WTC11 (cell line): ENCODE results near the gene SKAP1. TPM values are rescaled to one million over a fixed set of nuclear protein-coding genes. Genes with fewer than 3 reads are reported as not detected.

Experiments
- ATAC-seq: fragments of 200-7000 bp; cut with Tn5 transposase; 2 replicates; pipeline ENCODE4 v1.10.0; 2021; ENCODE audit warnings: mild to moderate bottlenecking, moderate library complexity
- CTCF ChIA-PET: fragments of 300-600 bp; sonication (Branson Sonifier 250); formaldehyde crosslinking; loops from one replicate; lab custom pipeline; 2021; ENCODE audit warnings: antibody characterized with exemption; lab: Charles Lee
- POLR2A ChIA-PET: fragments of 350-600 bp; sonication (Branson Sonifier 250); formaldehyde crosslinking; loops from one replicate; lab custom pipeline; 2021; ENCODE audit warnings: antibody characterized with exemption; lab: Charles Lee
- DNase-seq: peaks from one replicate; pipeline ENCODE4 v3.0.0; 2021; ENCODE audit warnings: low spot score
- H3K27ac Mint-ChIP-seq: 2 replicates; pipeline ENCODE4 v1.8.0; 2021; ENCODE audit warnings: mixed read lengths
- H3K27me3 Mint-ChIP-seq: 2 replicates; pipeline ENCODE4 v1.8.0; 2021; ENCODE audit warnings: low read depth, mild to moderate bottlenecking, moderate library complexity, mixed read lengths
- H3K36me3 Mint-ChIP-seq: 2 replicates; pipeline ENCODE4 v1.8.0; 2021; ENCODE audit warnings: mixed read lengths
- H3K4me1 Mint-ChIP-seq: 2 replicates; pipeline ENCODE4 v1.8.0; 2022; ENCODE audit warnings: mixed read lengths
- H3K4me3 Mint-ChIP-seq: 2 replicates; pipeline ENCODE4 v1.8.0; 2021; ENCODE audit warnings: mild to moderate bottlenecking, moderate library complexity, mixed read lengths
- H3K9me3 Mint-ChIP-seq: 2 replicates; pipeline ENCODE4 v1.8.0; 2021; ENCODE audit warnings: mixed read lengths
- ATF1 ChIP-seq: sonication (generic); formaldehyde crosslinking; IDR thresholded peaks from 2 replicates; pipeline ENCODE4 v1.8.1; 2023; ENCODE audit warnings: mild to moderate bottlenecking, moderate library complexity, missing genetic modification reagents
- CREM ChIP-seq: sonication (generic); formaldehyde crosslinking; IDR thresholded peaks from 2 replicates; pipeline ENCODE4 v1.8.1; 2022; ENCODE audit warnings: mild to moderate bottlenecking, missing genetic modification reagents, moderate library complexity
- FOXJ3 ChIP-seq: sonication (generic); formaldehyde crosslinking; IDR thresholded peaks from 2 replicates; pipeline ENCODE4 v1.9.0; 2021; ENCODE audit warnings: missing genetic modification reagents, mild to moderate bottlenecking, borderline replicate concordance
- HMGA2 ChIP-seq: fragments of 250-450 bp; sonication (Bioruptor Pico); IDR thresholded peaks from 2 replicates; pipeline ENCODE4 v1.4.0; 2021; ENCODE audit warnings: mild to moderate bottlenecking, moderate library complexity
- JUN ChIP-seq: sonication (generic); formaldehyde crosslinking; IDR thresholded peaks from 2 replicates; pipeline ENCODE4 v1.8.0; 2023; ENCODE audit warnings: mild to moderate bottlenecking, missing genetic modification reagents
- MXD4 ChIP-seq: fragments of 250-450 bp; sonication (Bioruptor Pico); IDR thresholded peaks from 2 replicates; pipeline ENCODE4 v1.8.0; 2021; ENCODE audit warnings: mild to moderate bottlenecking, moderate library complexity, borderline replicate concordance
- OVOL2 ChIP-seq: fragments of 250-450 bp; sonication (Bioruptor Pico); IDR thresholded peaks from 2 replicates; pipeline ENCODE4 v1.9.0; 2021; ENCODE audit warnings: mild to moderate bottlenecking, borderline replicate concordance
- SMAD4 ChIP-seq: sonication (generic); formaldehyde crosslinking; IDR thresholded peaks from 2 replicates; pipeline ENCODE4 v1.8.0; 2022; ENCODE audit warnings: mild to moderate bottlenecking, missing genetic modification reagents
- TEAD1 ChIP-seq: sonication (generic); formaldehyde crosslinking; IDR thresholded peaks from 2 replicates; pipeline ENCODE4 v1.8.0; 2022; ENCODE audit warnings: mild to moderate bottlenecking, missing genetic modification reagents
- ZNF263 ChIP-seq: sonication (generic); formaldehyde crosslinking; IDR thresholded peaks from 2 replicates; pipeline ENCODE4 v1.8.1; 2022; ENCODE audit warnings: low read depth, mild to moderate bottlenecking, moderate library complexity, missing genetic modification reagents
- ZNF317 ChIP-seq: sonication (generic); formaldehyde crosslinking; IDR thresholded peaks from 2 replicates; pipeline ENCODE4 v1.8.1; 2023; ENCODE audit warnings: low read depth, mild to moderate bottlenecking, moderate library complexity, missing genetic modification reagents, borderline replicate concordance
- total RNA-seq: library from RNA; stranded (reverse); gene quantifications from 3 replicates; pipeline ENCODE4 v1.2.3, GENCODE V29; 2021
- TF ChIP-seq, protein P1 (sequence below): fragments of 200-600 bp; IDR thresholded peaks from 2 replicates; pipeline ENCODE4 v1.8.0; 2022; ENCODE audit warnings: antibody characterized with exemption
- TF ChIP-seq, protein P2 (sequence below): sonication (generic); formaldehyde crosslinking; IDR thresholded peaks from 2 replicates; pipeline ENCODE4 v1.8.1; 2023; ENCODE audit warnings: mild to moderate bottlenecking, moderate library complexity, missing genetic modification reagents
- TF ChIP-seq, protein P3 (sequence below): sonication (generic); formaldehyde crosslinking; IDR thresholded peaks from 2 replicates; pipeline ENCODE4 v1.8.1; 2022; ENCODE audit warnings: missing genetic modification reagents, borderline replicate concordance
- TF ChIP-seq, protein P4 (sequence below): sonication (generic); formaldehyde crosslinking; IDR thresholded peaks from 2 replicates; pipeline ENCODE4 v1.8.1; 2023; ENCODE audit warnings: mild to moderate bottlenecking, missing genetic modification reagents
- TF ChIP-seq, protein P5 (sequence below): fragments of 250-450 bp; sonication (Bioruptor Pico); IDR thresholded peaks from 2 replicates; pipeline ENCODE4 v1.9.0; 2021; ENCODE audit warnings: moderate library complexity, mild to moderate bottlenecking, inconsistent platforms, borderline replicate concordance
- TF ChIP-seq, protein P6 (sequence below): sonication (generic); formaldehyde crosslinking; IDR thresholded peaks from 2 replicates; pipeline ENCODE4 v1.8.0; 2023; ENCODE audit warnings: missing genetic modification reagents, mild to moderate bottlenecking, borderline replicate concordance

Gene SKAP1
- total RNA-seq, 1 experiment from 2014 or later, result not detected

DNA sequence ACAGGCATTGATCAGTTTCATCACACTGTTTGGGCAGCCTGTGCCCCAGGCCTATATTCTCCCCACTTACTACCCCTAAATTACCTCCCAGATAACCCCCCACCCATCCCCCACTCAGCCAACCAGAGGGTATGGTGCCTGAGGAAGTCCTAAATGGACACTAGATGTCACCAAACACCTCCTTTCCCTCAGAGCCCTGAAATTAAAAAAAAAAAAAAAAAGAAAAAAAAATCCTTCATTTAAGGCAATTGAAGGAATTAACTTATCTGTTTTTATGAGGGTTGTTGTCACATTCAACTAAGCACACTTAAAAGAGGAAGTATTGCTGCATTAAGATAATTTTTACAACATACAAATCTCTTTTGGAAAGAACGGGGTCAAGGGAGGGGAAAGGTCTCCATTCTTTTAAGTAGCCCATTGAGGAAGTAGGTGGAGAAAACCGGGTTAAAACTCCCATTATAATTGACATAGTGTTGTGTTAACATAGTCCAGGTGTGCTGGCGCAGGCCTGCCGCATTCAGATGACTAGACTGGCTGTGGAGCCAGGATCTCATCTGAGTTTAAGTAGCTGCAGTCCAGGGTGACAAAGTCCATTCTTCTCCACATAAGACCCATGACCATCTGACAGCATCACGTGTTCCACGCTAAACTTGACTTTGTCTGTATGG is 276.2 kb downstream of the SKAP1 start:
- DNase-seq (peak; percentile 60), ATAC-seq (peak; percentile 83)
- H3K36me3 Mint-ChIP-seq, result no peaks in the 10 kb centered on the region
- TF ChIP-seq, protein P1, sequence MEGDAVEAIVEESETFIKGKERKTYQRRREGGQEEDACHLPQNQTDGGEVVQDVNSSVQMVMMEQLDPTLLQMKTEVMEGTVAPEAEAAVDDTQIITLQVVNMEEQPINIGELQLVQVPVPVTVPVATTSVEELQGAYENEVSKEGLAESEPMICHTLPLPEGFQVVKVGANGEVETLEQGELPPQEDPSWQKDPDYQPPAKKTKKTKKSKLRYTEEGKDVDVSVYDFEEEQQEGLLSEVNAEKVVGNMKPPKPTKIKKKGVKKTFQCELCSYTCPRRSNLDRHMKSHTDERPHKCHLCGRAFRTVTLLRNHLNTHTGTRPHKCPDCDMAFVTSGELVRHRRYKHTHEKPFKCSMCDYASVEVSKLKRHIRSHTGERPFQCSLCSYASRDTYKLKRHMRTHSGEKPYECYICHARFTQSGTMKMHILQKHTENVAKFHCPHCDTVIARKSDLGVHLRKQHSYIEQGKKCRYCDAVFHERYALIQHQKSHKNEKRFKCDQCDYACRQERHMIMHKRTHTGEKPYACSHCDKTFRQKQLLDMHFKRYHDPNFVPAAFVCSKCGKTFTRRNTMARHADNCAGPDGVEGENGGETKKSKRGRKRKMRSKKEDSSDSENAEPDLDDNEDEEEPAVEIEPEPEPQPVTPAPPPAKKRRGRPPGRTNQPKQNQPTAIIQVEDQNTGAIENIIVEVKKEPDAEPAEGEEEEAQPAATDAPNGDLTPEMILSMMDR, result 0 out of 2 replicates have a peak, but pooled peaks have one; percentile 24
- TF ChIP-seq JUN (CRISPR knock-in tag), result no peak
- POLR2A ChIA-PET, result no interaction called here
- H3K9me3 Mint-ChIP-seq, result no peaks in the 10 kb centered on the region
- H3K27me3 Mint-ChIP-seq, result peaks cover 35% of the 10 kb centered on the region
- CTCF ChIA-PET, result interaction anchor here (0.6 to 1.3 kb wide), 5 partner anchors 24 to 182 kb away, joined by 3 to 8 read pairs (median 3); no protein-coding TSS in a partner anchor
- no peak overlapping the region for H3K4me3 Mint-ChIP-seq
- no peak overlapping the region for H3K27ac Mint-ChIP-seq
- peaks cover 44% of the 10 kb centered on the region for H3K4me1 Mint-ChIP-seq

- no peak overlapping the region for H3K4me3 Mint-ChIP-seq
- no peaks in the 10 kb centered on the region for H3K36me3 Mint-ChIP-seq
- no peak for ATAC-seq
- H3K9me3 Mint-ChIP-seq, result no peaks in the 10 kb centered on the region
- TF ChIP-seq OVOL2 (no peak), ATF1 (CRISPR knock-in tag) (no peak), TEAD1 (CRISPR knock-in tag) (no peak), MXD4 (CRISPR knock-in tag) (no peak), CREM (CRISPR knock-in tag) (no peak), SMAD4 (CRISPR knock-in tag) (no peak), ZNF317 (CRISPR knock-in tag) (no peak), ZNF263 (no peak), HMGA2 (CRISPR knock-in tag) (no peak), FOXJ3 (no peak)
- TF ChIP-seq, protein P2, sequence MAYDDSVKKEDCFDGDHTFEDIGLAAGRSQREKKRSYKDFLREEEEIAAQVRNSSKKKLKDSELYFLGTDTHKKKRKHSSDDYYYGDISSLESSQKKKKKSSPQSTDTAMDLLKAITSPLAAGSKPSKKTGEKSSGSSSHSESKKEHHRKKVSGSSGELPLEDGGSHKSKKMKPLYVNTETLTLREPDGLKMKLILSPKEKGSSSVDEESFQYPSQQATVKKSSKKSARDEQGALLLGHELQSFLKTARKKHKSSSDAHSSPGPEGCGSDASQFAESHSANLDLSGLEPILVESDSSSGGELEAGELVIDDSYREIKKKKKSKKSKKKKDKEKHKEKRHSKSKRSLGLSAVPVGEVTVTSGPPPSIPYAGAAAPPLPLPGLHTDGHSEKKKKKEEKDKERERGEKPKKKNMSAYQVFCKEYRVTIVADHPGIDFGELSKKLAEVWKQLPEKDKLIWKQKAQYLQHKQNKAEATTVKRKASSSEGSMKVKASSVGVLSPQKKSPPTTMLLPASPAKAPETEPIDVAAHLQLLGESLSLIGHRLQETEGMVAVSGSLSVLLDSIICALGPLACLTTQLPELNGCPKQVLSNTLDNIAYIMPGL (CRISPR knock-in tag), result no peak
- TF ChIP-seq, protein P3, sequence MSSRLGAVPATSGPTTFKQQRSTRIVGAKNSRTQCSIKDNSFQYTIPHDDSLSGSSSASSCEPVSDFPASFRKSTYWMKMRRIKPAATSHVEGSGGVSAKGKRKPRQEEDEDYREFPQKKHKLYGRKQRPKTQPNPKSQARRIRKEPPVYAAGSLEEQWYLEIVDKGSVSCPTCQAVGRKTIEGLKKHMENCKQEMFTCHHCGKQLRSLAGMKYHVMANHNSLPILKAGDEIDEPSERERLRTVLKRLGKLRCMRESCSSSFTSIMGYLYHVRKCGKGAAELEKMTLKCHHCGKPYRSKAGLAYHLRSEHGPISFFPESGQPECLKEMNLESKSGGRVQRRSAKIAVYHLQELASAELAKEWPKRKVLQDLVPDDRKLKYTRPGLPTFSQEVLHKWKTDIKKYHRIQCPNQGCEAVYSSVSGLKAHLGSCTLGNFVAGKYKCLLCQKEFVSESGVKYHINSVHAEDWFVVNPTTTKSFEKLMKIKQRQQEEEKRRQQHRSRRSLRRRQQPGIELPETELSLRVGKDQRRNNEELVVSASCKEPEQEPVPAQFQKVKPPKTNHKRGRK (CRISPR knock-in tag), result no peak
- TF ChIP-seq, protein P4, sequence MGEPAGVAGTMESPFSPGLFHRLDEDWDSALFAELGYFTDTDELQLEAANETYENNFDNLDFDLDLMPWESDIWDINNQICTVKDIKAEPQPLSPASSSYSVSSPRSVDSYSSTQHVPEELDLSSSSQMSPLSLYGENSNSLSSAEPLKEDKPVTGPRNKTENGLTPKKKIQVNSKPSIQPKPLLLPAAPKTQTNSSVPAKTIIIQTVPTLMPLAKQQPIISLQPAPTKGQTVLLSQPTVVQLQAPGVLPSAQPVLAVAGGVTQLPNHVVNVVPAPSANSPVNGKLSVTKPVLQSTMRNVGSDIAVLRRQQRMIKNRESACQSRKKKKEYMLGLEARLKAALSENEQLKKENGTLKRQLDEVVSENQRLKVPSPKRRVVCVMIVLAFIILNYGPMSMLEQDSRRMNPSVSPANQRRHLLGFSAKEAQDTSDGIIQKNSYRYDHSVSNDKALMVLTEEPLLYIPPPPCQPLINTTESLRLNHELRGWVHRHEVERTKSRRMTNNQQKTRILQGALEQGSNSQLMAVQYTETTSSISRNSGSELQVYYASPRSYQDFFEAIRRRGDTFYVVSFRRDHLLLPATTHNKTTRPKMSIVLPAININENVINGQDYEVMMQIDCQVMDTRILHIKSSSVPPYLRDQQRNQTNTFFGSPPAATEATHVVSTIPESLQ, result no peak
- TF ChIP-seq, protein P5, sequence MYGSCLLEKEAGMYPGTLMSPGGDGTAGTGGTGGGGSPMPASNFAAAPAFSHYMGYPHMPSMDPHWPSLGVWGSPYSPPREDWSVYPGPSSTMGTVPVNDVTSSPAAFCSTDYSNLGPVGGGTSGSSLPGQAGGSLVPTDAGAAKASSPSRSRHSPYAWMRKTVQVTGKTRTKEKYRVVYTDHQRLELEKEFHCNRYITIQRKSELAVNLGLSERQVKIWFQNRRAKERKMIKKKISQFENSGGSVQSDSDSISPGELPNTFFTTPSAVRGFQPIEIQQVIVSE (CRISPR knock-in tag), result no peak
- TF ChIP-seq, protein P6, sequence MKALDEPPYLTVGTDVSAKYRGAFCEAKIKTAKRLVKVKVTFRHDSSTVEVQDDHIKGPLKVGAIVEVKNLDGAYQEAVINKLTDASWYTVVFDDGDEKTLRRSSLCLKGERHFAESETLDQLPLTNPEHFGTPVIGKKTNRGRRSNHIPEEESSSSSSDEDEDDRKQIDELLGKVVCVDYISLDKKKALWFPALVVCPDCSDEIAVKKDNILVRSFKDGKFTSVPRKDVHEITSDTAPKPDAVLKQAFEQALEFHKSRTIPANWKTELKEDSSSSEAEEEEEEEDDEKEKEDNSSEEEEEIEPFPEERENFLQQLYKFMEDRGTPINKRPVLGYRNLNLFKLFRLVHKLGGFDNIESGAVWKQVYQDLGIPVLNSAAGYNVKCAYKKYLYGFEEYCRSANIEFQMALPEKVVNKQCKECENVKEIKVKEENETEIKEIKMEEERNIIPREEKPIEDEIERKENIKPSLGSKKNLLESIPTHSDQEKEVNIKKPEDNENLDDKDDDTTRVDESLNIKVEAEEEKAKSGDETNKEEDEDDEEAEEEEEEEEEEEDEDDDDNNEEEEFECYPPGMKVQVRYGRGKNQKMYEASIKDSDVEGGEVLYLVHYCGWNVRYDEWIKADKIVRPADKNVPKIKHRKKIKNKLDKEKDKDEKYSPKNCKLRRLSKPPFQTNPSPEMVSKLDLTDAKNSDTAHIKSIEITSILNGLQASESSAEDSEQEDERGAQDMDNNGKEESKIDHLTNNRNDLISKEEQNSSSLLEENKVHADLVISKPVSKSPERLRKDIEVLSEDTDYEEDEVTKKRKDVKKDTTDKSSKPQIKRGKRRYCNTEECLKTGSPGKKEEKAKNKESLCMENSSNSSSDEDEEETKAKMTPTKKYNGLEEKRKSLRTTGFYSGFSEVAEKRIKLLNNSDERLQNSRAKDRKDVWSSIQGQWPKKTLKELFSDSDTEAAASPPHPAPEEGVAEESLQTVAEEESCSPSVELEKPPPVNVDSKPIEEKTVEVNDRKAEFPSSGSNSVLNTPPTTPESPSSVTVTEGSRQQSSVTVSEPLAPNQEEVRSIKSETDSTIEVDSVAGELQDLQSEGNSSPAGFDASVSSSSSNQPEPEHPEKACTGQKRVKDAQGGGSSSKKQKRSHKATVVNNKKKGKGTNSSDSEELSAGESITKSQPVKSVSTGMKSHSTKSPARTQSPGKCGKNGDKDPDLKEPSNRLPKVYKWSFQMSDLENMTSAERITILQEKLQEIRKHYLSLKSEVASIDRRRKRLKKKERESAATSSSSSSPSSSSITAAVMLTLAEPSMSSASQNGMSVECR, result no peak
- peaks cover 44% of the 10 kb centered on the region for H3K4me1 Mint-ChIP-seq
- CTCF ChIA-PET, result no interaction called here
- no peak for DNase-seq
- no peak overlapping the region for H3K27ac Mint-ChIP-seq
- POLR2A ChIA-PET, result no interaction called here
- peaks cover 25% of the 10 kb centered on the region for H3K27me3 Mint-ChIP-seq
Measured at GRCh38 chr17:48152289-48152688, 277.7 kb downstream of the SKAP1 start.
